AG04449 (cell line): ENCODE results near the gene ITPR3.

Experiments used
- CTCF ChIA-PET: fragments of 350-600 bp; formaldehyde crosslinking; extraction: SDS; loops from one replicate; lab custom pipeline; 2021; ENCODE audit warnings: antibody characterized with exemption; lab: Yijun Ruan, JAX
- POLR2A ChIA-PET: fragments of 400-600, 350-600 bp; formaldehyde crosslinking; extraction: SDS; loops from one replicate; lab custom pipeline; 2020; ENCODE audit warnings: antibody characterized with exemption, inconsistent platforms; lab: Yijun Ruan, JAX
- DNase-seq: peaks from one replicate; pipeline ENCODE4 v3.0.0-alpha.2; 2010; ENCODE audit warnings: low read depth, low spot score
- H3K4me3 ChIP-seq: 2 replicates; pipeline ENCODE4 v1.5.1; 2011; ENCODE audit warnings: low read depth, mild to moderate bottlenecking, control low read depth, low read length
- TF ChIP-seq, protein P1 (sequence below): IDR thresholded peaks from one replicate; pipeline ENCODE4 v1.5.1; 2011; ENCODE audit warnings: mild to moderate bottlenecking, moderate library complexity, low read length, control low read depth, inconsistent platforms; ENCODE audit not compliant: insufficient read depth; ENCODE audit errors: missing control alignments

Gene ITPR3

DNA sequence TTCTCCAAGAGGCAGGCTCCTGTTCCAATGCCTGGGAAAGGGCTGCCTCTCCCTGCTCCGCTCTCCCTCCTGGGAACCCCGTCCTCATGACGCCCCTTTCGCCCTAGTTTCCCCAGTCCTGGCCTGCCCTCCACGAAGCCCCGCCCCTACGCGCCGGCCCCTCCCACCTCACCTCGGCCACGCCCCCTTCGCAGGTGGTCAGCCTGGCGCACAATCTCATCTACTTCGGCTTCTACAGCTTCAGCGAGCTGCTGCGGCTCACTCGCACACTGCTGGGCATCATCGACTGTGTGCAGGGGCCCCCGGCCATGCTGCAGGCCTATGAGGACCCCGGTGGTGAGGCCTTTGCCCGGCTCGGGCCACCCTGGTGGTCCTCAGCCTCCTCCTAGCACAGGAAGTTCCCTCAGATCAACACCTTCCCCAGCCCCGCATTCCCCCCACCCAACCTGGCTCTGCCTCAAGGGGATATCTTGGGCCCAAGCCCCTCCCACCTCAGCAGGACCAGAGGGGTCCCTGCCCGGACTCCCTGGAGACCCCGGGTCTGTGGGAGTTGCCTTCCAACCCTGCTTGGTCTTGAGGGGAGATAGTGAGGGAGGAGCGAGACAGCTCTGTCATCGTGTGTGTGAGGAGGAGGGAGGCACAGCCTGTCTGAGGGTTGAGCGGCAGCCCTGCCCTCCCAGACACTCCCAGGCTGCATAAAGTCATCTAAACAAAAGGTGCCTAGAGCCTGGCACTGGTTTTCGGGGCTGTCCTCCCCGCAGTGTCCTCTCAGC is 50.0 kb downstream of the ITPR3 start:
- H3K4me3 ChIP-seq = no peak overlapping the region
- no peak for DNase-seq
- ChIA-PET CTCF (interaction anchor here (0.8 to 8.0 kb wide), 14 partner anchors 8 to 484 kb away, joined by 3 to 75 read pairs (median 6); partner anchors contain the start of gene BAK1), POLR2A (interaction anchor here (0.7 kb wide), 1 partner anchor 40 kb away, joined by 3 read pairs; no protein-coding TSS in a partner anchor)
- TF ChIP-seq, protein P1, sequence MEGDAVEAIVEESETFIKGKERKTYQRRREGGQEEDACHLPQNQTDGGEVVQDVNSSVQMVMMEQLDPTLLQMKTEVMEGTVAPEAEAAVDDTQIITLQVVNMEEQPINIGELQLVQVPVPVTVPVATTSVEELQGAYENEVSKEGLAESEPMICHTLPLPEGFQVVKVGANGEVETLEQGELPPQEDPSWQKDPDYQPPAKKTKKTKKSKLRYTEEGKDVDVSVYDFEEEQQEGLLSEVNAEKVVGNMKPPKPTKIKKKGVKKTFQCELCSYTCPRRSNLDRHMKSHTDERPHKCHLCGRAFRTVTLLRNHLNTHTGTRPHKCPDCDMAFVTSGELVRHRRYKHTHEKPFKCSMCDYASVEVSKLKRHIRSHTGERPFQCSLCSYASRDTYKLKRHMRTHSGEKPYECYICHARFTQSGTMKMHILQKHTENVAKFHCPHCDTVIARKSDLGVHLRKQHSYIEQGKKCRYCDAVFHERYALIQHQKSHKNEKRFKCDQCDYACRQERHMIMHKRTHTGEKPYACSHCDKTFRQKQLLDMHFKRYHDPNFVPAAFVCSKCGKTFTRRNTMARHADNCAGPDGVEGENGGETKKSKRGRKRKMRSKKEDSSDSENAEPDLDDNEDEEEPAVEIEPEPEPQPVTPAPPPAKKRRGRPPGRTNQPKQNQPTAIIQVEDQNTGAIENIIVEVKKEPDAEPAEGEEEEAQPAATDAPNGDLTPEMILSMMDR = no peak

DNA sequence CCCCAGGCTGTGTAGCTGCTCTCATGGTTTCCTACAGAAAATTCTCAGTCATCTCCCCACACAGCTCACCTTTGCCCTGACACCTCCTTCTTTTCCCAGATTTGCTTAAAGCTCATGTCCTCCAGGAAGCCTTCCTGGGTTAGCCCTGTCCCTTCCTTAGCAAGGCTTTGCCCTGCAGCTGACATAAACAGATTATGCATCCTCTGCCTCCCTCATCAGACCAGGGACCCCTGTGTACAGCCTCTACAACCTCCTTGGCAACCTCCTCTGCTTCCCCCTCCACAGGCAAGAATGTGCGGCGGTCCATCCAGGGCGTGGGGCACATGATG is 50.6 kb downstream of the ITPR3 start:
- CTCF ChIA-PET = interaction anchor here (0.8 to 8.0 kb wide), 14 partner anchors 9 to 484 kb away, joined by 3 to 75 read pairs (median 7); partner anchors contain the start of gene BAK1

DNA sequence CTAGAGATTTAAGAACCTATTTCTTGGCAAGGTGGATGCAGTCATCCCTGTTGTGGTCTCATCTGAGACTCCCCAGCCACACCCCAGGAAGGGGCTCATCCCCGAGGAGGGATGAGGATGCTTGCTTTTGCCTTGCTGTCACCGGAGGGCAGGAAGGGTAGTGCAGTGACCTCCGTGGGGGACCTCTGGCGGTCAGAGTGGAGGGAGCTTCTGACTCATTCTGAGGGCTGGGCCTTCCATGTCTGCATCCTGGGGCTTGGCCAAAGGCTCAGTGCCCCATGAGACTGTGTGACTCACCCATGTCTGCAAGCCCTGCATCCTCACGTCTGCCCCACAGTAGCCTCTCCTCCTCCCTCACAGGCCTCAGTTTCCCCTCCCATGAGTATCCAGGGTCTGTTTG is 51.7 kb downstream of the ITPR3 start:
- CTCF ChIA-PET = interaction anchor here (0.9 to 8.0 kb wide), 16 partner anchors 10 to 483 kb away, joined by 3 to 75 read pairs (median 7); partner anchors contain the start of gene UQCC2
- H3K4me3 ChIP-seq = no peak overlapping the region
- TF ChIP-seq, protein P1 = peak; percentile 71
- peak; percentile 78 for DNase-seq
- POLR2A ChIA-PET = no interaction called here

More for the DNA sequence above, 50.6 kb downstream of the ITPR3 start:
- no peak for DNase-seq
- POLR2A ChIA-PET = interaction anchor here (0.7 kb wide), 1 partner anchor 39 kb away, joined by 3 read pairs; no protein-coding TSS in a partner anchor
- no peak overlapping the region for H3K4me3 ChIP-seq
- TF ChIP-seq, protein P1 = no peak

DNA sequence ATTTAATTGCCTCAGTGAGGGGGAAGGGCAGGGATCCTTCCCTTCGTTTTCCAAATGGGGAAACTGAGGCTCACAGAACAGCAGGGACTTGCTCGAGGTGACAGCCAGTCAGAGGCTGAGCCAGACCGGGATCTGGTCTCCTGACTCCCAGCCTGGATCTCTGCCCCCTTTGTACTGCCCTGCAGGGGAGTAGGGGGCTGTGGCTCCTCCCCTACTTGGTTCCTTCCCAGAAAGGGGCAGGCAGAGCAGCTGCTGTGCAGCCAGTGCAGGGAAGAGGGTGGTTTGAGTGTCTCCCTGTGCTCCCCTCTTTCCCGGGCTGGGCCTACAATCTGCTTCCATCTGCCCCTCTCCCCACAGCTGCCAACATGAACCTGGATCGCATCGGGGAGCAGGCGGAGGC is 52.7 kb downstream of the ITPR3 start:
- no peak overlapping the region for H3K4me3 ChIP-seq
- no peak for DNase-seq
- TF ChIP-seq, protein P1 = no peak
- CTCF ChIA-PET = interaction anchor here (1.9 to 8.0 kb wide), 3 partner anchors 20 to 85 kb away, joined by 7 to 75 read pairs (median 22); no protein-coding TSS in a partner anchor
- POLR2A ChIA-PET = no interaction called here

DNA sequence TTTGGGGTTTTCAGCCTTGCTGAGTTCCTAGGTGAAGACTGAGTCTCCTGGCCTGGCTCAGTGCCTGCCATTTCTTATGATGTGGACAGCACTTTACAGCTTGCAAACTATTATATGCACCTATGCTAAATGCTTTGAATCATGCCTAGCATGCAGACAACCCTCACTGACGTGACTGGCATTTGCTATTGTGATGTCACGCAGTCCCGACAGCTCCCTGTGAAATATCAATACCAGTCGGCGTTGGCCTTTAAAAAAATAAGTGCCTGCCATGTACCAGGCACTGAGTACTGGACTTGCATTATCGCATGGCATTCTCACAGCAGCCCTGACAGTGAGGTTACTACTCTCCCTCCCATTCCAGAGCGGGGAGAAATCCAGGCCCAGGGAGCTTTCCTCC is 54.8 kb downstream of the ITPR3 start:
- no peak overlapping the region for H3K4me3 ChIP-seq
- POLR2A ChIA-PET = no interaction called here
- no peak for DNase-seq
- TF ChIP-seq, protein P1 = no peak
- CTCF ChIA-PET = interaction anchor here (1.0 to 8.0 kb wide), 5 partner anchors 25 to 461 kb away, joined by 3 to 75 read pairs (median 7); no protein-coding TSS in a partner anchor
